H1 (cell line): Measurements from ENCODE around the gene HPS3.

Experiments used
- EP300 ChIP-seq, 2 experiments: IDR thresholded peaks; 1 replicate in 1 of 2; 2 replicates in 1 of 2; pipeline ENCODE4 v1.6.1; 2011 to 2012; ENCODE audit warnings: low read depth in 2 of 2, low read length in 2 of 2, mild to moderate bottlenecking in 2 of 2, borderline replicate concordance in 1 of 2, inconsistent platforms in 1 of 2, moderate library complexity in 1 of 2
- GABPA ChIP-seq: IDR thresholded peaks from 2 replicates; pipeline ENCODE4 v1.6.1; 2011; ENCODE audit warnings: mild to moderate bottlenecking, low read length, moderate library complexity, borderline replicate concordance; ENCODE audit not compliant: insufficient read depth
- MAFK ChIP-seq: IDR thresholded peaks from 2 replicates; pipeline ENCODE4 v1.6.1; 2012; ENCODE audit warnings: low read depth, mild to moderate bottlenecking, improper control_type of control experiment, low read length
- POLR2AphosphoS5 ChIP-seq: IDR thresholded peaks from 2 replicates; pipeline ENCODE4 v1.6.1; 2011; ENCODE audit warnings: low read depth, low read length
- RXRA ChIP-seq: IDR thresholded peaks from 2 replicates; pipeline ENCODE4 v1.6.1; 2011; ENCODE audit warnings: low read depth, mild to moderate bottlenecking, low read length, moderate library complexity; ENCODE audit not compliant: insufficient read depth
- SP1 ChIP-seq: IDR thresholded peaks from 2 replicates; pipeline ENCODE4 v1.6.1; 2011; ENCODE audit warnings: low read depth, low read length
- SP2 ChIP-seq: IDR thresholded peaks from 2 replicates; pipeline ENCODE4 v1.6.1; 2012; ENCODE audit warnings: mild to moderate bottlenecking, low read length, inconsistent platforms
- SRF ChIP-seq: IDR thresholded peaks from 2 replicates; pipeline ENCODE4 v1.6.1; 2011; ENCODE audit warnings: mild to moderate bottlenecking, low read depth, low read length, moderate library complexity
- ZNF274 ChIP-seq: IDR thresholded peaks from 2 replicates; pipeline ENCODE4 v1.7.0; 2012; ENCODE audit warnings: low read length, borderline replicate concordance; ENCODE audit errors: extremely low read depth
- TF ChIP-seq, protein P1 (sequence below), 3 experiments: IDR thresholded peaks; 1 replicate in 2 of 3; 2 replicates in 1 of 3; pipeline versions ENCODE4 v1.5.1 to v1.6.1; 2011; ENCODE audit warnings: low read length in 3 of 3, mild to moderate bottlenecking in 3 of 3, inconsistent platforms in 2 of 3, low read depth in 1 of 3, moderate library complexity in 1 of 3; ENCODE audit not compliant: insufficient read depth in 1 of 3; ENCODE audit errors: control extremely low read depth in 1 of 3
- TF ChIP-seq, protein P2 (sequence below): IDR thresholded peaks from 2 replicates; pipeline ENCODE4 v1.6.1; 2012; ENCODE audit warnings: low read length, inconsistent platforms

DNA sequence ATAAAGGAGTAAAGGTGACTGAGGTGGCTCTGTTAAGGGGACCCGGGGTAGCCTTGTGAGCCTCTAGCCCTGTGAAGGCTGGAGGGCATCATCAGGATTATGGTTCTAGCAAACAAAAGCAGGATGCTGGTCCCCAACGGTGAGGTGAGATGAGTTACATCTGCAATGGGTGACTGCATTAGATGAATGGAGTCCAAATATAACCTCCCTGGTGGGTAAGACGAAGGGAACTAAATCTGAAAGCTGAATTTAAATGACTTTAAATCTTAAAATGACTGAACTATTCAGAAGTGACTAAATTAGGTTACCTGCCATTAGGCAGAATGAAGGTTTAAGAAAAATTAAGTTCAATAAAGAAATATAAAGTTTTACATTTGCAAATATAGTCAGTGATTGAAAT is 38.5 kb upstream of the HPS3 start:
- TF ChIP-seq GABPA (no peak), POLR2AphosphoS5 (no peak), SP2 (no peak), SRF (no peak), RXRA (no peak), SP1 (no peak), EP300 (IDR thresholded peaks at IDR 0.05; ENCODE audit: borderline replicate concordance in 1 of 2, low read depth in 2 of 2, low read length in 2 of 2) (no peak), MAFK (no peak), ZNF274 (no peak)
- TF ChIP-seq, protein P1, sequence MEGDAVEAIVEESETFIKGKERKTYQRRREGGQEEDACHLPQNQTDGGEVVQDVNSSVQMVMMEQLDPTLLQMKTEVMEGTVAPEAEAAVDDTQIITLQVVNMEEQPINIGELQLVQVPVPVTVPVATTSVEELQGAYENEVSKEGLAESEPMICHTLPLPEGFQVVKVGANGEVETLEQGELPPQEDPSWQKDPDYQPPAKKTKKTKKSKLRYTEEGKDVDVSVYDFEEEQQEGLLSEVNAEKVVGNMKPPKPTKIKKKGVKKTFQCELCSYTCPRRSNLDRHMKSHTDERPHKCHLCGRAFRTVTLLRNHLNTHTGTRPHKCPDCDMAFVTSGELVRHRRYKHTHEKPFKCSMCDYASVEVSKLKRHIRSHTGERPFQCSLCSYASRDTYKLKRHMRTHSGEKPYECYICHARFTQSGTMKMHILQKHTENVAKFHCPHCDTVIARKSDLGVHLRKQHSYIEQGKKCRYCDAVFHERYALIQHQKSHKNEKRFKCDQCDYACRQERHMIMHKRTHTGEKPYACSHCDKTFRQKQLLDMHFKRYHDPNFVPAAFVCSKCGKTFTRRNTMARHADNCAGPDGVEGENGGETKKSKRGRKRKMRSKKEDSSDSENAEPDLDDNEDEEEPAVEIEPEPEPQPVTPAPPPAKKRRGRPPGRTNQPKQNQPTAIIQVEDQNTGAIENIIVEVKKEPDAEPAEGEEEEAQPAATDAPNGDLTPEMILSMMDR (IDR thresholded peaks at IDR 0.05; ENCODE audit: control extremely low read depth in 1 of 3, insufficient read depth in 1 of 3, low read depth in 1 of 3, low read length in 3 of 3), result no peak
- TF ChIP-seq, protein P2, sequence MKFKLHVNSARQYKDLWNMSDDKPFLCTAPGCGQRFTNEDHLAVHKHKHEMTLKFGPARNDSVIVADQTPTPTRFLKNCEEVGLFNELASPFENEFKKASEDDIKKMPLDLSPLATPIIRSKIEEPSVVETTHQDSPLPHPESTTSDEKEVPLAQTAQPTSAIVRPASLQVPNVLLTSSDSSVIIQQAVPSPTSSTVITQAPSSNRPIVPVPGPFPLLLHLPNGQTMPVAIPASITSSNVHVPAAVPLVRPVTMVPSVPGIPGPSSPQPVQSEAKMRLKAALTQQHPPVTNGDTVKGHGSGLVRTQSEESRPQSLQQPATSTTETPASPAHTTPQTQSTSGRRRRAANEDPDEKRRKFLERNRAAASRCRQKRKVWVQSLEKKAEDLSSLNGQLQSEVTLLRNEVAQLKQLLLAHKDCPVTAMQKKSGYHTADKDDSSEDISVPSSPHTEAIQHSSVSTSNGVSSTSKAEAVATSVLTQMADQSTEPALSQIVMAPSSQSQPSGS, result no peak
